B cell (primary cell): Measurements from ENCODE around the gene NPAS2. TPM values are rescaled to one million over a fixed set of nuclear protein-coding genes. Genes with fewer than 3 reads are reported as not detected.

ENCODE experiments used
- ATAC-seq: fragments of 200-7000 bp; cut with Tn5 transposase; one replicate; pipeline ENCODE4 v1.10.0; 2021; ENCODE audit warnings: low read depth, mild to moderate bottlenecking, moderate number of reproducible peaks, moderate library complexity
- CTCF ChIA-PET: fragments of 350-600 bp; sonication (Branson Sonifier 250); formaldehyde crosslinking; loops from one replicate; lab custom pipeline; 2021; ENCODE audit warnings: antibody characterized with exemption, inconsistent platforms; lab: Charles Lee
- POLR2A ChIA-PET: fragments of 350-600 bp; sonication (Branson Sonifier 250); formaldehyde crosslinking; loops from one replicate; lab custom pipeline; 2021; ENCODE audit warnings: antibody characterized with exemption; lab: Charles Lee
- DNase-seq: peaks from one replicate; pipeline ENCODE4 v3.0.0; 2013
- H2AFZ ChIP-seq: 2 replicates; pipeline ENCODE4 v1.6.1; 2012; ENCODE audit warnings: mild to moderate bottlenecking, low read depth, low read length; ENCODE audit not compliant: insufficient read depth, poor library complexity, severe bottlenecking
- H3K27ac ChIP-seq, 2 donors: 1 replicate in 1 of 2; 2 replicates in 1 of 2; pipeline ENCODE4 v1.5.1; 2012 to 2013; ENCODE audit warnings: low read length in 2 of 2, mild to moderate bottlenecking in 2 of 2, moderate library complexity in 1 of 2
- H3K27me3 ChIP-seq, 4 experiments: fragments of 200-600 bp in 1 of 4; sonication (generic) in 1 of 4; replicated peaks in 1 of 4; 1 replicate in 2 of 4; 2 replicates in 2 of 4; pipeline versions ENCODE4 v1.6.1 to v1.7.0; 2013 to 2016; ENCODE audit warnings: low read length in 3 of 4, mild to moderate bottlenecking in 2 of 4, mixed read lengths in 1 of 4, moderate library complexity in 1 of 4; ENCODE audit not compliant: insufficient read depth in 4 of 4, control insufficient read depth in 3 of 4; ENCODE audit errors: control extremely low read depth in 1 of 4
- H3K36me3 ChIP-seq, 2 experiments: replicated peaks in 1 of 2; 1 replicate in 1 of 2; 2 replicates in 1 of 2; pipeline versions ENCODE4 v1.6.1 to v1.7.1; 2013; ENCODE audit warnings: low read length in 1 of 2; ENCODE audit not compliant: insufficient read depth in 2 of 2, control insufficient read depth in 1 of 2; ENCODE audit errors: control extremely low read depth in 1 of 2, extremely low read depth in 1 of 2
- H3K4me1 ChIP-seq, 2 donors: fragments of 200-600 bp in 1 of 2; sonication (generic) in 1 of 2; 1 replicate in 1 of 2; 2 replicates in 1 of 2; pipeline versions ENCODE4 v1.5.1 to v1.6.1; 2013 to 2017; ENCODE audit warnings: low read length in 2 of 2; ENCODE audit not compliant: control insufficient read depth in 2 of 2, insufficient read depth in 2 of 2
- H3K4me2 ChIP-seq: replicated peaks from 2 replicates; pipeline ENCODE3; 2012; ENCODE audit warnings: mild to moderate bottlenecking, low read depth, low read length; ENCODE audit not compliant: poor library complexity, severe bottlenecking
- H3K4me3 ChIP-seq, 5 experiments: fragments of 200-600 bp in 1 of 5; sonication (generic) in 1 of 5; 1 replicate in 3 of 5; 2 replicates in 2 of 5; pipeline versions ENCODE4 v1.5.1 to v1.7.0; 2011 to 2016; ENCODE audit warnings: low read length in 4 of 5, mild to moderate bottlenecking in 4 of 5, low read depth in 2 of 5, control low read depth in 1 of 5, moderate library complexity in 1 of 5; ENCODE audit not compliant: insufficient read depth in 1 of 5; ENCODE audit errors: control extremely low read depth in 1 of 5, extremely low read depth in 1 of 5
- H3K79me2 ChIP-seq: fragments of 200-600 bp; sonication (generic); one replicate; pipeline ENCODE4 v1.6.0; 2016; ENCODE audit warnings: low read length; ENCODE audit not compliant: control insufficient read depth, insufficient read depth
- H3K9ac ChIP-seq: fragments of 200-600 bp; sonication (generic); 2 replicates; pipeline ENCODE4 v1.6.1; 2017; ENCODE audit warnings: mild to moderate bottlenecking, low read length, moderate library complexity
- H3K9me3 ChIP-seq, 3 donors: one replicate each; pipeline versions ENCODE4 v1.6.1 to v1.7.1; 2013; ENCODE audit warnings: low read length in 2 of 3; ENCODE audit not compliant: control insufficient read depth in 2 of 3, insufficient read depth in 1 of 3; ENCODE audit errors: control extremely low read depth in 1 of 3
- H4K20me1 ChIP-seq: 2 replicates; pipeline ENCODE4 v1.6.0; 2012; ENCODE audit warnings: mild to moderate bottlenecking, low read length; ENCODE audit not compliant: insufficient read depth, control insufficient read depth, poor library complexity, severe bottlenecking
- H3K27ac Mint-ChIP-seq: one replicate; pipeline ENCODE4 v1.8.0; 2021; ENCODE audit warnings: mixed read lengths
- H3K27me3 Mint-ChIP-seq: one replicate; pipeline ENCODE4 v1.8.0; 2021; ENCODE audit warnings: mixed read lengths
- H3K4me1 Mint-ChIP-seq: one replicate; pipeline ENCODE4 v1.8.0; 2021; ENCODE audit warnings: mixed read lengths
- H3K4me3 Mint-ChIP-seq: one replicate; pipeline ENCODE4 v1.8.0; 2021; ENCODE audit warnings: mixed read lengths
- H3K9me3 Mint-ChIP-seq: one replicate; pipeline ENCODE4 v1.8.0; 2022; ENCODE audit warnings: mixed read lengths; ENCODE audit not compliant: insufficient read depth
- EZH2 ChIP-seq: IDR thresholded peaks from 2 replicates; pipeline ENCODE4 v1.6.1; 2012; ENCODE audit warnings: borderline replicate concordance, low read depth, mild to moderate bottlenecking, moderate library complexity, low read length; ENCODE audit not compliant: insufficient read depth, poor library complexity, severe bottlenecking
- WGBS: methylation state at CpG from one replicate; pipeline ENCODE4 v1.1.5; 2013; ENCODE audit warnings: missing lambda C conversion rate; ENCODE audit not compliant: insufficient coverage; 5-methylcytosine and 5-hydroxymethylcytosine counted together
- intact Hi-C: fragments of 100-400 bp; cut with micrococcal nuclease; formaldehyde crosslinking; loops from one replicate; pipeline ENCODE4 v1.10.0; 2022
- polyA plus RNA-seq: library from polyadenylated mRNA; depleted of rRNA; stranded (reverse); fragments of >200 nt; gene quantifications from 2 replicates; pipeline ENCODE4 v1.2.3, GENCODE V29; 2012
- total RNA-seq, 2 donors: library from RNA; stranded (reverse); fragments of 120-200 nt in 1 of 2; gene quantifications; 1 replicate in 1 of 2; 2 replicates in 1 of 2; pipeline versions ENCODE4 v1.2.3 to v1.2.4, GENCODE V29; 2013 to 2022
- TF ChIP-seq, protein P1 (sequence below): fragments of 200-600 bp; IDR thresholded peaks from one replicate; pipeline ENCODE4 v1.8.0; 2022; ENCODE audit warnings: antibody characterized with exemption, mild to moderate bottlenecking

NPAS2 gene
- total and polyA plus RNA-seq, 2 donors (not counting 1 experiment from before 2014, with no cell fraction given): not detected

DNA sequence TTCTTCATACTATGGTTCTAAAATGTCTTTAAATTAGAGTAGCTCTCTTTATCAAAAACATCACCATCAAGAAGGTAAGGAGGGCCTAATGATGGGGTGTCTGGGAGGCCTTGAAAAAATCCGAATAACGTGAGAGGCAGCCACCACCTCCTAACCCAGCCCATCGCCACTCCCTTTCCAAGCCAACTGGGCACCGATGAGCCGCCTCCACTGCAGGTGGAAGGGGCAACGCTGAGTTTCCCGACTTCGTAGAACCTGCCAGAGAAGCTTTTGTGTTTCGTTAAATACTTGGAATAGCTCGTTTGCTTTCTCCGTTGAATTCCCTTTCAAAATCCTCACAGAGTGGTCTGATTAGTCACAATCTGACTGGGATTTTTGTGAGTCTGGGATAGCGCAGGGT, 160.1 kb downstream of the NPAS2 start:
- DNase-seq (no peak), ATAC-seq (no peak)
- no peaks in the 10 kb centered on the region for H3K9me3 Mint-ChIP-seq
- WGBS: 97% methylated on average over 9 of the region's 12 CpGs
- H2AFZ ChIP-seq: no peak overlapping the region
- no peaks in the 10 kb centered on the region for H4K20me1 ChIP-seq
- no peak for TF ChIP-seq EZH2
- TF ChIP-seq, protein P1, sequence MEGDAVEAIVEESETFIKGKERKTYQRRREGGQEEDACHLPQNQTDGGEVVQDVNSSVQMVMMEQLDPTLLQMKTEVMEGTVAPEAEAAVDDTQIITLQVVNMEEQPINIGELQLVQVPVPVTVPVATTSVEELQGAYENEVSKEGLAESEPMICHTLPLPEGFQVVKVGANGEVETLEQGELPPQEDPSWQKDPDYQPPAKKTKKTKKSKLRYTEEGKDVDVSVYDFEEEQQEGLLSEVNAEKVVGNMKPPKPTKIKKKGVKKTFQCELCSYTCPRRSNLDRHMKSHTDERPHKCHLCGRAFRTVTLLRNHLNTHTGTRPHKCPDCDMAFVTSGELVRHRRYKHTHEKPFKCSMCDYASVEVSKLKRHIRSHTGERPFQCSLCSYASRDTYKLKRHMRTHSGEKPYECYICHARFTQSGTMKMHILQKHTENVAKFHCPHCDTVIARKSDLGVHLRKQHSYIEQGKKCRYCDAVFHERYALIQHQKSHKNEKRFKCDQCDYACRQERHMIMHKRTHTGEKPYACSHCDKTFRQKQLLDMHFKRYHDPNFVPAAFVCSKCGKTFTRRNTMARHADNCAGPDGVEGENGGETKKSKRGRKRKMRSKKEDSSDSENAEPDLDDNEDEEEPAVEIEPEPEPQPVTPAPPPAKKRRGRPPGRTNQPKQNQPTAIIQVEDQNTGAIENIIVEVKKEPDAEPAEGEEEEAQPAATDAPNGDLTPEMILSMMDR: no peak
- H3K79me2 ChIP-seq: no peaks in the 10 kb centered on the region
- POLR2A ChIA-PET: no interaction called here
- CTCF ChIA-PET: interaction anchor here (0.6 to 1.3 kb wide), 2 partner anchors 370 to 486 kb away, joined by 3 read pairs; no protein-coding TSS in a partner anchor
- peaks cover 0 to 7% (median 1%) of the 10 kb centered on the region in 4 experiments for H3K27me3 ChIP-seq
- H3K4me1 ChIP-seq: peaks cover 11 to 15% of the 10 kb centered on the region in 2 donors
- peaks cover 0 to 2% (median 0%) of the 10 kb centered on the region in 3 donors for H3K9me3 ChIP-seq
- intact Hi-C loops: no loop called here
- peaks cover 14% of the 10 kb centered on the region for H3K27me3 Mint-ChIP-seq
- no peak overlapping the region for H3K4me3 Mint-ChIP-seq
- H3K4me2 ChIP-seq: no peak overlapping the region
- peaks cover 21% of the 10 kb centered on the region for H3K4me1 Mint-ChIP-seq
- no peak overlapping the region for H3K9ac ChIP-seq
- H3K27ac ChIP-seq: no peak overlapping the region
- no peak overlapping the region for H3K4me3 ChIP-seq
- no peak overlapping the region for H3K27ac Mint-ChIP-seq
- H3K36me3 ChIP-seq: no peaks in the 10 kb centered on the region

DNA sequence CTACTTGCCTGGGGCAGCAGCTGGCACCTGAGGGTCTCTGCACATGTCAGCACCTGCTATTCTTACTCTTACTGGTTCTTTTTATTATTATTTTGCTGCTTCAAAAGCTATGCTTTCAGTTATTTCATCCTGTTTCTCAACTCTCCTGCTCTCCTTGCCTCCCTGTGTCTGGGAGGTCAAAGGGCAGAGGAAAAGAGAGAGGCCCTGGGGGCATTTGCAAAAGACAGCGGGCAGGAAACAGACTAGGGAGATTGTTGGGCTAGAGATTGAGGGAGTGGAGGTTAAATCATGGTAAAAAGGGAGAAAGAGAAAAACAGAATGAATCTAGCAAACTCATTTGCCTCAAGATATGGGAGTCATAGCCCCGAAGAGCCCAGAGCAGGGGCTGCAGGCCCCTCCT, 161.1 kb downstream of the NPAS2 start:
- Mint-ChIP-seq H3K27ac (no peak overlapping the region), H3K4me3 (no peak overlapping the region), H3K4me1 (peaks cover 21% of the 10 kb centered on the region), H3K9me3 (no peaks in the 10 kb centered on the region), H3K27me3 (peaks cover 13% of the 10 kb centered on the region)
- no peak overlapping the region for H3K9ac ChIP-seq
- H3K9me3 ChIP-seq: no peaks in the 10 kb centered on the region
- TF ChIP-seq, protein P1: no peak
- no peak for TF ChIP-seq EZH2
- ChIA-PET POLR2A (no interaction called here), CTCF (interaction anchor here (1.3 kb wide), 1 partner anchor 371 kb away, joined by 3 read pairs; no protein-coding TSS in a partner anchor)
- no peaks in the 10 kb centered on the region for H3K36me3 ChIP-seq
- intact Hi-C loops: no loop called here
- no CpG with 5 or more reads among the region's 2 CpGs for WGBS
- DNase-seq (no peak), ATAC-seq (no peak)
- H3K79me2 ChIP-seq: no peaks in the 10 kb centered on the region
- peaks cover 11 to 15% of the 10 kb centered on the region in 2 donors for H3K4me1 ChIP-seq
- no peaks in the 10 kb centered on the region for H4K20me1 ChIP-seq
- no peak overlapping the region for H3K27ac ChIP-seq
- peaks cover 0 to 7% (median 4%) of the 10 kb centered on the region in 4 experiments for H3K27me3 ChIP-seq
- no peak overlapping the region for H2AFZ ChIP-seq
- H3K4me3 ChIP-seq: no peak overlapping the region
- no peak overlapping the region for H3K4me2 ChIP-seq
